Epithelial cell of esophagus (primary cell): ENCODE results near the gene KRTAP5-5.
"Not testable (repeated sequence)": the region's sequence is repeated elsewhere in the genome, so short reads cannot be mapped to it uniquely, and the experiment has no call there.

ENCODE experiments used
- DNase-seq: peaks from one replicate; pipeline ENCODE4 v3.0.0; 2010; ENCODE audit warnings: low read depth
- H3K4me3 ChIP-seq: 2 replicates; pipeline ENCODE4 v1.5.1; 2011; ENCODE audit warnings: mild to moderate bottlenecking, low read length, control low read depth
- CTCF ChIP-seq: IDR thresholded peaks from 2 replicates; pipeline ENCODE4 v1.5.1; 2011; ENCODE audit warnings: low read depth, mild to moderate bottlenecking, low read length, control low read depth, inconsistent platforms; ENCODE audit not compliant: insufficient read depth; ENCODE audit errors: missing control alignments

The KRTAP5-5 gene

GRCh38 chr11:1597331-1597993 is 32.1 kb upstream of the KRTAP5-5 start:
- peak; percentile 59 for DNase-seq
- no peak overlapping the region for H3K4me3 ChIP-seq
- TF ChIP-seq CTCF, result no peak

GRCh38 chr11:1597994-1598380 is 31.6 kb upstream of the KRTAP5-5 start, which contains the start of gene KRTAP5-2:
KRTAP5-2 (minus strand) TSS chr11:1598294; CDS start chr11:1598250, 44 bp downstream.
- no peak for TF ChIP-seq CTCF
- no peak within 1 kb of the TSS for H3K4me3 ChIP-seq
- no peak for DNase-seq

GRCh38 chr11:1598406-1598805 is 31.2 kb upstream of the KRTAP5-5 start:
- H3K4me3 ChIP-seq, DNase-seq: not testable (repeated sequence)

GRCh38 chr11:1598816-1599215 is 30.8 kb upstream of the KRTAP5-5 start:
- H3K4me3 ChIP-seq, result no peak overlapping the region
- TF ChIP-seq CTCF, result no peak
- no peak for DNase-seq

- no peak for TF ChIP-seq CTCF
- DNase-seq, result no peak
- H3K4me3 ChIP-seq, result no peak overlapping the region
Observed at GRCh38 chr11:1600626-1601025, 28.9 kb upstream of the KRTAP5-5 start.

- DNase-seq, H3K4me3 ChIP-seq: not testable (repeated sequence)
Observed at GRCh38 chr11:1601663-1602062, 27.9 kb upstream of the KRTAP5-5 start.

- no peak for TF ChIP-seq CTCF
- DNase-seq, result no peak
- H3K4me3 ChIP-seq, result no peak overlapping the region
Observed at GRCh38 chr11:1603629-1604028, 25.9 kb upstream of the KRTAP5-5 start.

- DNase-seq, result no peak
- no peak for TF ChIP-seq CTCF
- H3K4me3 ChIP-seq, result no peak overlapping the region
Observed at GRCh38 chr11:1604181-1604580, 25.4 kb upstream of the KRTAP5-5 start.
